ENCODE measurements around the gene PDZD2. TPM values are rescaled to one million over a fixed set of nuclear protein-coding genes. Genes with fewer than 3 reads are reported as not detected.

The PDZD2 gene
- total and polyA plus RNA-seq, 2 experiments from 2014 or later: 8.3 to 16.9 TPM

DNA sequence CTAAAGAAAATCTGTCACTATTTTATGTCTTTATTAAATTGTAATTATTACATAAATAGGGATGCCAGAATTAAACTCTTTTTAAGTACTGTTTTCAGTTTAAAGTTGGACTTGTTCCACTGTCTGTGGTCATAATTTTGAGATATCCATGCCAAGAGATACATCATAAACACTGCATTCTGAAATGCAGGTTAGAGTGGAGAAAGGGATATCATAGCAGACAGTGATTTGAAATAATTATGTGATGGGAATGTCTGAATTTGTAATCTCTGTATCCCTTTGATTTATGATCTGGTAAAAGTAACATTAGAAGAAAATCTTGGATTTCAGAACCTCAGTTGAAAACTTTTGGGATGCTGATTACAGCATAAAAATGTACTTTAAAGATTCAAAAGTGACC, 313.1 kb downstream of the PDZD2 start:
- Mint-ChIP-seq H3K36me3 (ENCODE audit: low read depth) (no peaks in the 10 kb centered on the region), H3K9me3 (no peaks in the 10 kb centered on the region), H3K27ac (no peak overlapping the region), H3K4me1 (peaks cover 2% of the 10 kb centered on the region; the same call in 2 of the 3 replicates), H3K4me3 (no peak overlapping the region), H3K27me3 (ENCODE audit: insufficient read depth, low read depth, poor library complexity) (peaks cover 1% of the 10 kb centered on the region)
- Histone ChIP-seq H4K20me1 (replicated peaks; ENCODE audit: insufficient read depth) (no peaks in the 10 kb centered on the region), H3K9me2 (ENCODE audit: insufficient read depth) (0 out of 2 replicates have a peak, but pooled peaks cover 2% of the 10 kb centered on the region), H3K4me2 (no peak overlapping the region), H3K27ac (ENCODE audit: low read depth) (no peak overlapping the region), H3K4me1 (ENCODE audit: insufficient read depth) (no peaks in the 10 kb centered on the region), H2AFZ (no peak overlapping the region), H3K36me3 (ENCODE audit: insufficient read depth) (no peaks in the 10 kb centered on the region), H3K79me2 (replicated peaks; ENCODE audit: insufficient read depth) (no peaks in the 10 kb centered on the region), H3K27me3 (ENCODE audit: insufficient read depth) (no peaks in the 10 kb centered on the region), H3K4me3 (no peak overlapping the region), H3F3A (replicated peaks; ENCODE audit: low read depth) (no peaks in the 10 kb centered on the region)
- DNase-seq (ENCODE audit: low spot score) (no peak), ATAC-seq (no peak)
- TF ChIP-seq, protein P1, sequence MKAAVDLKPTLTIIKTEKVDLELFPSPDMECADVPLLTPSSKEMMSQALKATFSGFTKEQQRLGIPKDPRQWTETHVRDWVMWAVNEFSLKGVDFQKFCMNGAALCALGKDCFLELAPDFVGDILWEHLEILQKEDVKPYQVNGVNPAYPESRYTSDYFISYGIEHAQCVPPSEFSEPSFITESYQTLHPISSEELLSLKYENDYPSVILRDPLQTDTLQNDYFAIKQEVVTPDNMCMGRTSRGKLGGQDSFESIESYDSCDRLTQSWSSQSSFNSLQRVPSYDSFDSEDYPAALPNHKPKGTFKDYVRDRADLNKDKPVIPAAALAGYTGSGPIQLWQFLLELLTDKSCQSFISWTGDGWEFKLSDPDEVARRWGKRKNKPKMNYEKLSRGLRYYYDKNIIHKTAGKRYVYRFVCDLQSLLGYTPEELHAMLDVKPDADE (IDR thresholded peaks at IDR 0.05): no peak
- TF ChIP-seq POLR2AphosphoS5 (IDR thresholded peaks at IDR 0.05; ENCODE audit: low read depth) (no peak), EZH2phosphoT487 (IDR thresholded peaks at IDR 0.05; ENCODE audit: unreplicated experiment) (no peak), ZNF331 (CRISPR knock-in tag; IDR thresholded peaks at IDR 0.05; ENCODE audit: low read depth) (no peak), CTCF (conservative IDR thresholded peaks at IDR 0.05; ENCODE audit: low read depth in 2 of 2) (no peak), ZNF462 (CRISPR knock-in tag; IDR thresholded peaks at IDR 0.05) (no peak), CREB1 (CRISPR knock-in tag; IDR thresholded peaks at IDR 0.05; ENCODE audit: low read depth) (no peak), NANOG (IDR thresholded peaks at IDR 0.05; ENCODE audit: borderline replicate concordance) (no peak), JUNB (IDR thresholded peaks at IDR 0.05; ENCODE audit: unreplicated experiment) (no peak), ZNF114 (CRISPR knock-in tag; IDR thresholded peaks at IDR 0.05) (no peak), EZH2 (IDR thresholded peaks at IDR 0.05; ENCODE audit: low read depth, unreplicated experiment) (no peak), STAT1 (IDR thresholded peaks at IDR 0.05; ENCODE audit: unreplicated experiment) (no peak)
- TF ChIP-seq, protein P2, sequence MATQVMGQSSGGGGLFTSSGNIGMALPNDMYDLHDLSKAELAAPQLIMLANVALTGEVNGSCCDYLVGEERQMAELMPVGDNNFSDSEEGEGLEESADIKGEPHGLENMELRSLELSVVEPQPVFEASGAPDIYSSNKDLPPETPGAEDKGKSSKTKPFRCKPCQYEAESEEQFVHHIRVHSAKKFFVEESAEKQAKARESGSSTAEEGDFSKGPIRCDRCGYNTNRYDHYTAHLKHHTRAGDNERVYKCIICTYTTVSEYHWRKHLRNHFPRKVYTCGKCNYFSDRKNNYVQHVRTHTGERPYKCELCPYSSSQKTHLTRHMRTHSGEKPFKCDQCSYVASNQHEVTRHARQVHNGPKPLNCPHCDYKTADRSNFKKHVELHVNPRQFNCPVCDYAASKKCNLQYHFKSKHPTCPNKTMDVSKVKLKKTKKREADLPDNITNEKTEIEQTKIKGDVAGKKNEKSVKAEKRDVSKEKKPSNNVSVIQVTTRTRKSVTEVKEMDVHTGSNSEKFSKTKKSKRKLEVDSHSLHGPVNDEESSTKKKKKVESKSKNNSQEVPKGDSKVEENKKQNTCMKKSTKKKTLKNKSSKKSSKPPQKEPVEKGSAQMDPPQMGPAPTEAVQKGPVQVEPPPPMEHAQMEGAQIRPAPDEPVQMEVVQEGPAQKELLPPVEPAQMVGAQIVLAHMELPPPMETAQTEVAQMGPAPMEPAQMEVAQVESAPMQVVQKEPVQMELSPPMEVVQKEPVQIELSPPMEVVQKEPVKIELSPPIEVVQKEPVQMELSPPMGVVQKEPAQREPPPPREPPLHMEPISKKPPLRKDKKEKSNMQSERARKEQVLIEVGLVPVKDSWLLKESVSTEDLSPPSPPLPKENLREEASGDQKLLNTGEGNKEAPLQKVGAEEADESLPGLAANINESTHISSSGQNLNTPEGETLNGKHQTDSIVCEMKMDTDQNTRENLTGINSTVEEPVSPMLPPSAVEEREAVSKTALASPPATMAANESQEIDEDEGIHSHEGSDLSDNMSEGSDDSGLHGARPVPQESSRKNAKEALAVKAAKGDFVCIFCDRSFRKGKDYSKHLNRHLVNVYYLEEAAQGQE (IDR thresholded peaks at IDR 0.05; ENCODE audit: unreplicated experiment): no peak

All from GM23338 (cell line).